HG03064 (cell line): Measurements from ENCODE around the gene PRSS58.

ENCODE experiments used
- ATAC-seq: cut with Tn5 transposase; IDR thresholded peaks from one replicate; pipeline ENCODE4 v1.9.1; 2021; ENCODE audit warnings: low read depth; ENCODE audit not compliant: unreplicated experiment

Gene PRSS58, protein sequence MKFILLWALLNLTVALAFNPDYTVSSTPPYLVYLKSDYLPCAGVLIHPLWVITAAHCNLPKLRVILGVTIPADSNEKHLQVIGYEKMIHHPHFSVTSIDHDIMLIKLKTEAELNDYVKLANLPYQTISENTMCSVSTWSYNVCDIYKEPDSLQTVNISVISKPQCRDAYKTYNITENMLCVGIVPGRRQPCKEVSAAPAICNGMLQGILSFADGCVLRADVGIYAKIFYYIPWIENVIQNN

GRCh38 chr7:142257958-142258357 lies at the start of gene PRSS58:
PRSS58 (minus strand) TSS chr7:142258058; CDS start chr7:142257707, 351 bp downstream.
- ATAC-seq, result no peak

DNA sequence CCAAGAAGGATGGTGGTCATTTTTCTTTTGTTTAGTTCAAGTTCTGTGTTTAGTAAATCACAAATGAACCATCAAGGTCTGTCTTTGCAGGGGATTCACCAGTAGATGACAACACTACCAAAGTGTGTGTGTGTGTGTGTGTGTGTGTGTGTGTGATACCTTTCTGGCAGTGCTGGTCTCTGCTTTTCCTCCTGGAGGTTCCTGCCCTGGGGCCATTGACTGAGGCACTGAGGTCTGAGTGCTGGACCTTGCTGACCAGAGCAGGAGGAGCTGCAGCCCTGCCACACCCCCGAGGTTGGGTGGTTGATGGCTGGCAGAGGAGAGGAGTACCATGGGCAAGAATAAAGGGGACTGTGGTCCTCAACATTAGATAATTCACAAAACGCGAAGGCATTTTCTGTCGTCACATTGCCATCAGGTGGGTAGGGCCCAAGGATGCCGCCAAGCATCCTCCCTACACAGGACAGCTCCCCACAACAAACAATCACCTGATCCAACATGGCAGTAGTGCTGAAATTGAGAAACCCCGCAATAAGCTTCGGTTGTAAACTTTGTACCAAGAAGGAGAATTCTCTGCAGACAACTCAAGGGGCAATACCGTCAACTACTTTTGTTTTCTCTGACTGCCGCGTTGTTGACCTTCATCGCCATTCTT lies 49.5 kb upstream of the PRSS58 start:
- no peak for ATAC-seq

GRCh38 chr7:142303650-142304049 lies 45.8 kb upstream of the PRSS58 start:
- no peak for ATAC-seq

DNA sequence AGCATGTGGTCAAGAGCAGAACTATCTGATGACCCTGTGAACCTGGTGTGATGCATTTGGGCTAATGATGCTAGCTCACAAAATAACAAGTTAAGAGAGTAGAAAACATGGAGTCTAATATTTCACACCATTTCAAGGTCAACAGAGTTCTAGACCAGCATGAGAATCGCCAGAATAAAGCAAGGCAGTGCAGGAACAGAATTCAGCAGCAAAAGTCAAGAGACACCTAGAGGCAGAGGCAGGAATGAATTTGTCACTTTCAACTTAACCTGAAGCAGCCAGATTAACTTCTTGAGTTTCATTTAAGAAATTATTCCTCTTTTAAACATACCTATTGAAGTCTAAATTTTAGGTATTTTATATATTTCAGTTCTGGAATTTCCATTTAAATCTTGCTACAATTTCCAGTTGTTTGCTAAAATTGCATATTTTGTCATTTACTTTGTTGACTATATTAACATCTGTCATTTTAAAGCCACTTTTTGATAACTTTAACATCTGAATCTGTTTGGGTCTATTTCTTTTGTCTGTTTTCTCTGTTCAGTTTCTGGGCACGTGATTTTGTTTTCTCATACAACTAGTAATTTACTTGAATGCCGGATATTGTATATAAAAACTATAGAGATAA lies 44.2 kb upstream of the PRSS58 start:
- no peak for ATAC-seq

GRCh38 chr7:142301299-142301698 lies 43.4 kb upstream of the PRSS58 start:
- ATAC-seq, result no peak

DNA sequence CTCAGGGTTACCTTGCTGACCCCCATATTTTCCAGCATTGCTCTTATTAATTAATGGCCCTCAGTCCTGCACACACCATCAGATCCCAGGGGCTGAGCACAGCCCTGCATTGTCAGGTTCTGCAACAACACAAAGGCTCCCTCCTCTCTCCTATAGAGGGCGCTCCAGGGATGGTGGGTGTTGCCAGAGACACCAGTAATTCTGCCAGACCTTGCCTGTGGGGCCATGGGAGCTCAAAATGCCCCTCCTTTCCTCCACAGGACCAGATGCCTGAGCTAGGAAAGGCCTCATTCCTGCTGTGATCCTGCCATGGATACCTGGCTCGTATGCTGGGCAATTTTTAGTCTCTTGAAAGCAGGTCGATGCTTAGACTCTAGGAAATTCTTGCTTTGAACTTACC lies 42.8 kb upstream of the PRSS58 start:
- ATAC-seq, result no peak

DNA sequence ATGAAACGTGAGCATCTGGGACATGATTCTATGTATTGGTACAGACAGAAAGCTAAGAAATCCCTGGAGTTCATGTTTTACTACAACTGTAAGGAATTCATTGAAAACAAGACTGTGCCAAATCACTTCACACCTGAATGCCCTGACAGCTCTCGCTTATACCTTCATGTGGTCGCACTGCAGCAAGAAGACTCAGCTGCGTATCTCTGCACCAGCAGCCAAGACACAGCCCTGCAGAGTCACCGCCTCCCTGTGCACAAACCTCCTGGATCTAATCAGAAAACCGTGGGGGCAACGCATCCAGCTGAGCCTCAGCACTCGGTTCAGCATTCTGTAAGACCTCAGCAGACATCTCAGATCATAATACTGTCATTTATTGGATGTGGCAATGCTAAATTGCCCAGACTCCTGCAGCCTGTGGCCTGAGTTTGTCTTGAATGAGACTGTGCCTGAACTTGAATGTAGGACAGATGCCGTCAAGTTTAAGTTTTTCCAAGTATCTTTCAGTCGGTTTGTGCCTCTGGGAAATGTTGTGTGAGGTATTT lies 41.5 kb upstream of the PRSS58 start:
- no peak for ATAC-seq

- ATAC-seq, result no peak
Observed at GRCh38 chr7:142298627-142299026, 40.8 kb upstream of the PRSS58 start.

GRCh38 chr7:142298009-142298408 lies 40.2 kb upstream of the PRSS58 start:
- no peak for ATAC-seq

GRCh38 chr7:142280263-142280662 lies 22.4 kb upstream of the PRSS58 start:
- ATAC-seq, result no peak

- no peak for ATAC-seq
Observed at GRCh38 chr7:142279601-142280000, 21.7 kb upstream of the PRSS58 start.

- no peak for ATAC-seq
Observed at GRCh38 chr7:142275028-142275427, 17.2 kb upstream of the PRSS58 start.

DNA sequence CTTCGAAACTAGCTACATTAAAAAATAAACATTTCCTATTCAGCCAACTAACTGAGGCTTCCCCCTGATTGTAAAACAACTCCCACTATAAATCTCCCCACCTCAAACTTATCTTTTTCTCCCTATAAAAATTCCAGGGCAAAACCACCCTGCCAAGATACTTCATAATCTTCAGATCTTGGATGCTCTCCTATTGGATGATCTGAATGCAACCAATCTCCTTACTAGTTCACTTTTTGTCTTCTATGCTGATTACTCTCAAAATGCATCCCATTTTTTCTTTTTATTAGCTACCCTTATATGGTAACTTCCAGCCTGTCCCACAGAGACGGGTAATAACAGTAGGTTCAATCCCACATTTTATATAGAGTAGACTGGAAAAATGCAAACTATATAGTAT lies 15.0 kb upstream of the PRSS58 start:
- ATAC-seq, result no peak

DNA sequence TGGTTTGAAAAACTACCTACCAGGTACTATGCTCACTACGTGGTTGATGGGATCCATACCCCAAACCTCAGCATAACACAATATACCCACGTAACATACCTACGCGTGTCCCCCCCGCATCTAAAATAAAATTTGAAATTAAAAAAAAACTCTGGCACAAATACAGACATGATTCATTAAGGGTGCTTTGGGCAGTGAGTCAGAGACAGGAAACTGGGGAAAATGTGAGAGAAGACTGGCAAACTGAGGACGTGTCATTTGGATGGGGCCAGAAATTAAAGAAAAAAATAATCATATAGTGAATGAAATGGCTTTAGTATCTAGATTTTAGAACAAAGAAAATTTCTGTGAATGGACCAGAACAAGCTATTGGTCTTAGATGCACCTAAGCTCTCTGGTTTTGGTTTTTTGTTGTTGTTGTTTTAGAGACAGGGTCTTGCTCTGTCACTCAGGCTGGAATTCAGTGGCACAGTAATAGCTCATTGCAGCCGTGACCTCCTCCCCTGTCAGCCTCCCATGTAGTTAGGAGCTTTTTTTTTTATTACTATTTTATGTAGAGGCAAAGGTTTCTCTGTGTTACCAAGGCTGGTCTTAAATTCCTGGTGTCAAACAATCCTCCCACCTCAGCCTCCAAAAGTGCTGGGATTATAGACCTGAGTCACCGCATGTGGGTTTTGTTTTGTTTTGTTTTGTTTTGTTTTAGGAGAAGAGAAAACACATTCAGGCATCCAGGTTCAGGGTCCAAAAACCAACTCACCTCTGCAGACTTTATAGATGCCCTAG lies 5.9 kb upstream of the PRSS58 start:
- ATAC-seq, result no peak

GRCh38 chr7:142250705-142251104 lies 7.2 kb downstream of the PRSS58 start:
- no peak for ATAC-seq

GRCh38 chr7:142249918-142250317 lies 7.9 kb downstream of the PRSS58 start:
- no peak for ATAC-seq

GRCh38 chr7:142248166-142249160 lies 9.4 kb downstream of the PRSS58 start:
- no peak for ATAC-seq

- no peak for ATAC-seq
Observed at GRCh38 chr7:142243823-142244222, 14.0 kb downstream of the PRSS58 start.

- no peak for ATAC-seq
Observed at GRCh38 chr7:142240546-142240945, 17.3 kb downstream of the PRSS58 start.

- no peak for ATAC-seq
Observed at GRCh38 chr7:142231716-142232115, 26.1 kb downstream of the PRSS58 start.
